Pancreas (tissue), 10 donors: ENCODE measurements around the gene CLDND2. TPM values are rescaled to one million over a fixed set of nuclear protein-coding genes. Genes with fewer than 3 reads are reported as not detected.

Source experiments
- ATAC-seq, 4 donors: fragments of 200-7000 bp; cut with Tn5 transposase; one replicate each; pipeline versions ENCODE4 v1.8.0 to v1.9.1; 2020; ENCODE audit warnings: mild to moderate bottlenecking in 4 of 4, moderate library complexity in 4 of 4
- DNase-seq, 6 donors: peaks; one replicate each; pipeline ENCODE4 v3.0.0-alpha.2; 2020
- FAIRE-seq: peaks from 2 replicates; lab custom pipeline; 2012; peaks lifted over from hg19 to GRCh38; lab: Jason Lieb, UNC
- H3K27ac ChIP-seq, 4 donors: fragments of 200-600 bp; sonication (generic); 1 replicate in 3 of 4; 2 replicates in 1 of 4; pipeline versions ENCODE4 v1.5.0 to v1.8.0; 2020
- H3K27me3 ChIP-seq, 4 donors: fragments of 200-600 bp; one replicate each; pipeline ENCODE4 v1.8.0; 2021
- H3K36me3 ChIP-seq, 3 donors: fragments of 200-600 bp; sonication (generic) in 1 of 3; one replicate each; pipeline versions ENCODE4 v1.5.0 to v1.8.0; 2020 to 2021
- H3K4me1 ChIP-seq, 3 donors: fragments of 200-600 bp; one replicate each; pipeline ENCODE4 v1.8.0; 2021
- H3K4me3 ChIP-seq, 4 donors: fragments of 200-600 bp; sonication (generic) in 2 of 4; one replicate each; pipeline versions ENCODE4 v1.5.0 to v1.8.0; 2020 to 2021
- H3K9me3 ChIP-seq, 4 donors: fragments of 200-600 bp; one replicate each; pipeline ENCODE4 v1.8.0; 2021
- WGBS, 2 donors: extraction: QIAGEN DNeasy Blood & Tissue Kit; methylation state at CpG; one replicate each; pipeline ENCODE4 v1.1.7; 2013; 5-methylcytosine and 5-hydroxymethylcytosine counted together
- intact Hi-C, 3 donors: fragments of 100-400 bp; cut with DNase I; formaldehyde crosslinking; loops; one replicate each; pipeline versions ENCODE4 v1.11.1 to v1.14.2; 2022
- polyA plus RNA-seq, 2 donors: library from polyadenylated mRNA; stranded (reverse); fragments of 200-250 nt; gene quantifications; one replicate each; pipeline ENCODE4 v1.2.3, GENCODE V29; 2013
- total RNA-seq, 6 donors: library from RNA; stranded (reverse); fragmentation: NEBNext Ultra II Directional in 4 of 6; extraction: Animal tissue kit (Norgen Biotek cat#: 25700) in 4 of 6; gene quantifications; one replicate each; pipeline versions ENCODE4 v1.2.1 to v1.2.4, GENCODE V29; 2021 to 2023
- TF ChIP-seq, protein P1 (sequence below), 4 donors: fragments of 200-600 bp; sonication (generic) in 3 of 4; IDR thresholded peaks; one replicate each; pipeline versions ENCODE4 v1.5.0 to v1.8.0; 2021; ENCODE audit warnings: antibody characterized with exemption in 4 of 4
- donor health status: healthy with polysubstance abuse.
- donor health status: DM: no; HTN: no; CAD: no; lungs with moderate emphysema.
- donor health status: DM: no; HTN: no; CAD: no.
- donor health status: control.
- donor health status: control.
- donor health status: Bipolar disorder and iron deficiency.
- donor health status: DM: yes; HTN: yes; CAD: no.
- donor health status: DM: no; HTN: no; CAD: no.
- donor health status: DM: no; HTN: no; CAD: no.
- donor health status: DM: yes; HTN: yes; CAD: no.

The CLDND2 gene
- total and polyA plus RNA-seq, 8 donors, result 0.46 to 7.7 (median 0.83) TPM; not detected in 1

- no peak for ATAC-seq
- WGBS, 2 donors, result 96 to 97% methylated on average over 11 of the region's 11 CpGs
Observed at GRCh38 chr19:51351266-51351990, 17.4 kb downstream of the CLDND2 start.

DNA sequence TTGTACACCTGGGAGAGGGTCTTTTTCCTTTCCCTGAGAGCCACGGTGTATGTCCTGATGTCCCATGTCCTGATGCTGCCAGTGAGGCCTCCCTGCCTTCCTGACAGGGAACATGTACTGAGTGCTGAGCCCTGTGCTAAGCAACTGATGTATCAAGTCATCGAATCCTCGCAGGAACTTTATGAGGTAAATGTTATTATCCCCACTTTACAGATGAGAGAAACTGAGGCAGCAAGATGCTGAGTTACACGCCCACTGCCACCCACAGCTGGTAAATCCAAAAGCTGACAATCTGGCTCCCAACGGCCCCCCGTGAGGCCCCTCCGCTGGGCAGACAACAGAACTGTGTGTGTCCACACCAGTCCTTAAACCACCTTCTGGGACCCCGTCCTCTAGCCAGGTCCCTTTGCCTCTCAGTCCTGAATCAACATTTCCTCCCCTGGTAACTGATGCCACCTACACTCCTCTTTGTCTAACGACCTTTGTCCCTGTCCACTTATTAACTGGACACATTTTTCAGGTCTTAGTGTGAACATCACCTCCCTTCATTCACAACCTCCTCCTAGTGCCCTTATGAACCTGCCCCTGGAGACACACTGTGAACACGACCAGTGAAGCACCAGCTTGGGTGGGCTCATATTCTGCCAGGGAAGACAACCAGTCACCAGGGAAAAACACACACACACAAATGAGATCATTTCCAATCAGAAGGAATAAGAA, 21.4 kb downstream of the CLDND2 start:
- no peaks in the 10 kb centered on the region for H3K9me3 ChIP-seq
- TF ChIP-seq, protein P1, sequence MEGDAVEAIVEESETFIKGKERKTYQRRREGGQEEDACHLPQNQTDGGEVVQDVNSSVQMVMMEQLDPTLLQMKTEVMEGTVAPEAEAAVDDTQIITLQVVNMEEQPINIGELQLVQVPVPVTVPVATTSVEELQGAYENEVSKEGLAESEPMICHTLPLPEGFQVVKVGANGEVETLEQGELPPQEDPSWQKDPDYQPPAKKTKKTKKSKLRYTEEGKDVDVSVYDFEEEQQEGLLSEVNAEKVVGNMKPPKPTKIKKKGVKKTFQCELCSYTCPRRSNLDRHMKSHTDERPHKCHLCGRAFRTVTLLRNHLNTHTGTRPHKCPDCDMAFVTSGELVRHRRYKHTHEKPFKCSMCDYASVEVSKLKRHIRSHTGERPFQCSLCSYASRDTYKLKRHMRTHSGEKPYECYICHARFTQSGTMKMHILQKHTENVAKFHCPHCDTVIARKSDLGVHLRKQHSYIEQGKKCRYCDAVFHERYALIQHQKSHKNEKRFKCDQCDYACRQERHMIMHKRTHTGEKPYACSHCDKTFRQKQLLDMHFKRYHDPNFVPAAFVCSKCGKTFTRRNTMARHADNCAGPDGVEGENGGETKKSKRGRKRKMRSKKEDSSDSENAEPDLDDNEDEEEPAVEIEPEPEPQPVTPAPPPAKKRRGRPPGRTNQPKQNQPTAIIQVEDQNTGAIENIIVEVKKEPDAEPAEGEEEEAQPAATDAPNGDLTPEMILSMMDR (IDR thresholded peaks at IDR 0.05), result no peak
- H3K27me3 ChIP-seq, result no peaks in the 10 kb centered on the region
- peaks cover 0 to 9% (median 0%) of the 10 kb centered on the region in 3 donors for H3K36me3 ChIP-seq
- 87 to 89% methylated on average over 10 of the region's 10 CpGs for WGBS, 2 donors
- DNase-seq (no peak), ATAC-seq (no peak), FAIRE-seq (no peak)
- no peak overlapping the region for H3K27ac ChIP-seq
- intact Hi-C loops, result no loop called here
- no peak overlapping the region for H3K4me3 ChIP-seq
- H3K4me1 ChIP-seq, result no peaks in the 10 kb centered on the region

More at GRCh38 chr19:51351266-51351990, 17.4 kb downstream of the CLDND2 start:
- no peak overlapping the region for H3K27ac ChIP-seq
- no peaks in the 10 kb centered on the region for H3K27me3 ChIP-seq
- no peak overlapping the region for H3K4me3 ChIP-seq
- DNase-seq (no peak), FAIRE-seq (no peak)
- peaks cover 0 to 9% (median 0%) of the 10 kb centered on the region in 3 donors for H3K36me3 ChIP-seq
- no peaks in the 10 kb centered on the region for H3K4me1 ChIP-seq
- TF ChIP-seq, protein P1 (IDR thresholded peaks at IDR 0.05), result no peak
- intact Hi-C loops, result no loop called here
- no peaks in the 10 kb centered on the region for H3K9me3 ChIP-seq

DNA sequence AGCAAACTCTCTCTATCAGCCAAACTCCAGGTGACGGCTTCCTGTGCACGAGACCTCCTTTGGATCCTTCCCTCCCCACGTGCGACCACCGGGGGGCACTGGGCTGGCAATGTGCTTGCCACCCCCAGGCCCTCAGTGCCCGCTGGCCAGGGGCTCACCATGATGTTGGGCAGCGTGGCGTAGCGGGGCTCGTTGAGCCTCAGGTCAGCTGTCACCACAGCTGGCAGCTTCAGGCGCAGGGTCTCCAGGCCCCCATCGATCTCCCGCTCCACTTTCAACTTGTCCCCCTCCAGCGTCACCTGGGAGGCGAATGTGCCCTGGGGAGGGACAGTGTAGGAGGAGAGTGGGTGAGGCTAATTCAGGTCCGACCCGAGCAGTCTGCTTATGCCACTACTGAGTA, 22.1 kb downstream of the CLDND2 start:
- no peaks in the 10 kb centered on the region for H3K27me3 ChIP-seq
- intact Hi-C loops, result no loop called here
- ATAC-seq (no peak), DNase-seq (no peak), FAIRE-seq (no peak)
- TF ChIP-seq, protein P1 (IDR thresholded peaks at IDR 0.05), result no peak
- no peaks in the 10 kb centered on the region for H3K9me3 ChIP-seq
- no peaks in the 10 kb centered on the region for H3K4me1 ChIP-seq
- H3K36me3 ChIP-seq, result peaks cover 0 to 8% (median 0%) of the 10 kb centered on the region in 3 donors
- 86 to 91% methylated on average over 15 to 17 of the region's 17 CpGs for WGBS, 2 donors
- H3K27ac ChIP-seq, result no peak overlapping the region
- H3K4me3 ChIP-seq, result no peak overlapping the region

GRCh38 chr19:51345076-51345620, 23.7 kb downstream of the CLDND2 start:
- intact Hi-C loops, result no loop called here
- Histone ChIP-seq H3K27me3 (no peaks in the 10 kb centered on the region), H3K4me1 (no peaks in the 10 kb centered on the region), H3K36me3 (no peaks in the 10 kb centered on the region), H3K27ac (no peak overlapping the region), H3K4me3 (no peak overlapping the region), H3K9me3 (no peaks in the 10 kb centered on the region)
- no peak for ATAC-seq
- DNase-seq, result no peak
- TF ChIP-seq, protein P1 (IDR thresholded peaks at IDR 0.05), result no peak
- 95 to 96% methylated on average over 9 of the region's 9 CpGs for WGBS, 2 donors
- no peak for FAIRE-seq
